Memory B cell (primary cell): ENCODE data around the gene IQSEC1.

ENCODE experiments used
- ATAC-seq: fragments of 150-1000 bp; cut with Tn5 transposase; 2 replicates; pipeline ENCODE4 v1.10.0; 2021; ENCODE audit warnings: low read depth, mild to moderate bottlenecking, moderate library complexity
- DNase-seq, 2 donors: peaks; one replicate each; pipeline ENCODE4 v3.0.0; 2022; ENCODE audit warnings: low spot score in 2 of 2
- H3K27ac Mint-ChIP-seq: one replicate; pipeline ENCODE4 v1.8.0; 2022; ENCODE audit warnings: mild to moderate bottlenecking, moderate library complexity, mixed read lengths
- H3K27me3 Mint-ChIP-seq: one replicate; pipeline ENCODE4 v1.8.0; 2022; ENCODE audit warnings: mixed read lengths
- H3K36me3 Mint-ChIP-seq: one replicate; pipeline ENCODE4 v1.8.0; 2022; ENCODE audit warnings: mild to moderate bottlenecking, mixed read lengths
- H3K4me1 Mint-ChIP-seq: one replicate; pipeline ENCODE4 v1.8.0; 2022; ENCODE audit warnings: mixed read lengths
- H3K4me3 Mint-ChIP-seq: one replicate; pipeline ENCODE4 v1.8.0; 2022; ENCODE audit warnings: mild to moderate bottlenecking, moderate library complexity, mixed read lengths
- H3K9me3 Mint-ChIP-seq: one replicate; pipeline ENCODE4 v1.8.0; 2022; ENCODE audit warnings: mixed read lengths

IQSEC1 gene

GRCh38 chr3:12897381-12898289 lies 175.6 kb downstream of the IQSEC1 start:
- no peaks in the 10 kb centered on the region for H3K27me3 Mint-ChIP-seq
- no peak for DNase-seq
- peaks cover 24% of the 10 kb centered on the region for H3K4me1 Mint-ChIP-seq
- H3K4me3 Mint-ChIP-seq, result no peak overlapping the region
- no peaks in the 10 kb centered on the region for H3K9me3 Mint-ChIP-seq
- H3K27ac Mint-ChIP-seq, result peak overlapping the region; percentile 63
- no peak for ATAC-seq
- peaks cover 15% of the 10 kb centered on the region for H3K36me3 Mint-ChIP-seq

DNA sequence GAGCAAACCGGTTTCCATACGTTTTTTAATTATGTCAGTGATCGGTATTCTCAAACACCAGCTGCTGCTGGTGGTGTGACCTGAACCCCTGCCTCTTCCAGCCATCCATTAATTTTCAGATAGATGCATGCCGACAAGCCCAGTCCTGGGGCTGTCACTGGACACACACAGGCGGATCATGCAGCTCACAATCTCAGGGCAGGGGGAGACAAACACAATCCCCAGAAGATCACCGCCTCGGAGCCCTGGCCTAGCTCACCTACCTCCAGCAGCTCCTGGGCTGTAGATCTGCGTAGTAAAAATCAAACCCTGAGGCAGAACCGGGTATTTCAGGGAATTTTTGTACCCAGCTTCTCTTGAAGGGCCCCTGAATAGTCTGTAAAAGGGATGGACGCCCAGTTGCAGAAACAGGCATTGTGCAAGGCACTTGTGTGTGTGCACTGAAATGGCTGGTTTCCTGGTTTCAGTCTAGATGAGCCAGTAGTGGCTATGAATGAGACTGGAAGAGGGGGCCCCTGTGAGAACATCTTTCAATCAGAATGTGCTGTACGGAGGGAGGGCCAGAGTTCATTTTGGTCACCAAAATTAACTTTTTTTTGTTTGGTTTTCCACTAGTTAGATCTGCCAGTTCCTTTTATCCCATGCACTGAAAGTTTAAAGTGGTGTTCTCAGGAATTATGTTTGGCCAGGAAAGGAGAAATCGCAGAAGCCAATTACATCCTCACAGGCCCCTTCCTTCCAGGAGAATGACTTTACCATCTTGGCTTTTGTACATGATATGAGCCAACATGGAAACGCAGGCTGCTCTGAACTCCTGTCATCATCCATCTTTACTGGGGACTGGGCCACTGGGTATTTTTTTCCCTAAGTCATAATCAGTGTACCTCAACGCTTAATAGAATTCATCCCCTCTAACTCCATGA lies 176.9 kb downstream of the IQSEC1 start:
- Mint-ChIP-seq H3K27me3 (no peaks in the 10 kb centered on the region), H3K4me1 (peaks cover 19% of the 10 kb centered on the region), H3K36me3 (peaks cover 13% of the 10 kb centered on the region), H3K4me3 (no peak overlapping the region), H3K9me3 (no peaks in the 10 kb centered on the region), H3K27ac (peak overlapping the region; percentile 77)
- peak; percentile 20 for ATAC-seq
- no peak for DNase-seq

DNA sequence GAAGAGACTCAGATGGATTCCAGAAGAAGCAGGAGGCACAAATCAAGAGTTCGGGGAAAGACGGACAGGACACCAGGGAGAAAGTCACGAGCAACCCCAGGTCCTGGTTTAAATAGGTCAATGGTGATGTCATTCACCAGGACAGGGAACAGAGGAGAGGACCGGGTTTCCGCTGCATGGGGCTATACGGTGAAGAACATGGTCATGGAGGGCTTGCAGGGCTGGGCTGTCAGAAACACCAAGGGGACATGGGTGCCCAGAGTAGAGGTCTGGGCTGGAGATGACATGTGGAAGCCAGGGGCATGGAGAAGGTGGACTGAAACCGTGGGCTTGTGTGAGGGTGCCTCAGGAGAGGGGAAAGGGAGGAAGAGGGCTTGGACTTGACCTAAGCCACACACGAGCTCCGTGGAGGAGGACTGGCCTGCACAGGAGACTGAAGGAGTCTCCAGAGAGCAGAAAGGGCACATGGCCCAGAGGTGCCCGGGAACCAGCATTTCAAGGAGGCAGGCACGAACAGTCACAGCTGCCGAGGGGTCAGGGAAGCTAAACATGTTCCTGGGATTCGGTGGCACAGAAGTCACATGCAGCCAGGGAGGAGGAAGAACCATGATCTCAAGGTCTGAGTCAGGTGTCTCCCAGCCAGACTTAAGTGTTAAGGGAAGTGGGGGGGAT lies 177.7 kb downstream of the IQSEC1 start:
- no peaks in the 10 kb centered on the region for H3K9me3 Mint-ChIP-seq
- peak; percentile 13 for ATAC-seq

DNA sequence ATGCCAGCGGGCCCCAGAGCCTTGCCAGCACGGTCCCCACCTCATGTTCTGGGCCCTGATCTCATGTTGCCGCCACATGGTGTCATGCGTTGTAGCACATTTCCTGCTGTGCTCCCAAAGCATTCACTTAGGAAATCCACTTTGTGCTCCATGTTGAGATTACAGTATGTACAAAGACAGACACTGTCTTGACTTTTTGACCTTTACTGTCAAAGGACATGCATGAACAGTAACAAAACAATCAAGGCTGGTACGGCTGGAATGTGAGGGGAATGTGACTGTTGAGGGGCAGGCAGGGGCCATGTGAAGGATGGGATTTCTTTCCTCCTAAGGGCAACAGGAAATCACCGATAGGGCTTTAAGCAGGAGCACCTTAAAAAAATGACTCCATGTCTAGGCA lies 178.6 kb downstream of the IQSEC1 start:
- no peaks in the 10 kb centered on the region for H3K9me3 Mint-ChIP-seq
- no peak overlapping the region for H3K4me3 Mint-ChIP-seq
- peaks cover 22% of the 10 kb centered on the region for H3K4me1 Mint-ChIP-seq
- DNase-seq (no peak), ATAC-seq (no peak)
- H3K27ac Mint-ChIP-seq, result peak overlapping the region; percentile 77
- H3K27me3 Mint-ChIP-seq, result peaks cover 2% of the 10 kb centered on the region
- H3K36me3 Mint-ChIP-seq, result peaks cover 6% of the 10 kb centered on the region

More for the DNA sequence above, 177.7 kb downstream of the IQSEC1 start:
- no peak for DNase-seq
- no peaks in the 10 kb centered on the region for H3K27me3 Mint-ChIP-seq
- no peak overlapping the region for H3K4me3 Mint-ChIP-seq
- peaks cover 19% of the 10 kb centered on the region for H3K4me1 Mint-ChIP-seq
- H3K27ac Mint-ChIP-seq, result peak overlapping the region; percentile 77
- peaks cover 11% of the 10 kb centered on the region for H3K36me3 Mint-ChIP-seq

- Mint-ChIP-seq H3K4me3 (no peak overlapping the region), H3K4me1 (peaks cover 22% of the 10 kb centered on the region), H3K27me3 (peaks cover 2% of the 10 kb centered on the region), H3K9me3 (no peaks in the 10 kb centered on the region), H3K27ac (no peak overlapping the region), H3K36me3 (peaks cover 2% of the 10 kb centered on the region)
- no peak for ATAC-seq
- no peak for DNase-seq
Observed at GRCh38 chr3:12893852-12894251, 179.4 kb downstream of the IQSEC1 start.

- DNase-seq (no peak), ATAC-seq (no peak)
- Mint-ChIP-seq H3K4me1 (peaks cover 22% of the 10 kb centered on the region), H3K27me3 (peaks cover 2% of the 10 kb centered on the region), H3K27ac (no peak overlapping the region), H3K4me3 (no peak overlapping the region), H3K36me3 (no peaks in the 10 kb centered on the region), H3K9me3 (no peaks in the 10 kb centered on the region)
Observed at GRCh38 chr3:12893247-12893646, 180.0 kb downstream of the IQSEC1 start.

- ATAC-seq (no peak), DNase-seq (no peak)
- H3K27me3 Mint-ChIP-seq, result peaks cover 2% of the 10 kb centered on the region
- H3K27ac Mint-ChIP-seq, result no peak overlapping the region
- H3K36me3 Mint-ChIP-seq, result no peaks in the 10 kb centered on the region
- no peaks in the 10 kb centered on the region for H3K9me3 Mint-ChIP-seq
- H3K4me1 Mint-ChIP-seq, result peaks cover 22% of the 10 kb centered on the region
- H3K4me3 Mint-ChIP-seq, result no peak overlapping the region
Observed at GRCh38 chr3:12892840-12893189, 180.4 kb downstream of the IQSEC1 start.

DNA sequence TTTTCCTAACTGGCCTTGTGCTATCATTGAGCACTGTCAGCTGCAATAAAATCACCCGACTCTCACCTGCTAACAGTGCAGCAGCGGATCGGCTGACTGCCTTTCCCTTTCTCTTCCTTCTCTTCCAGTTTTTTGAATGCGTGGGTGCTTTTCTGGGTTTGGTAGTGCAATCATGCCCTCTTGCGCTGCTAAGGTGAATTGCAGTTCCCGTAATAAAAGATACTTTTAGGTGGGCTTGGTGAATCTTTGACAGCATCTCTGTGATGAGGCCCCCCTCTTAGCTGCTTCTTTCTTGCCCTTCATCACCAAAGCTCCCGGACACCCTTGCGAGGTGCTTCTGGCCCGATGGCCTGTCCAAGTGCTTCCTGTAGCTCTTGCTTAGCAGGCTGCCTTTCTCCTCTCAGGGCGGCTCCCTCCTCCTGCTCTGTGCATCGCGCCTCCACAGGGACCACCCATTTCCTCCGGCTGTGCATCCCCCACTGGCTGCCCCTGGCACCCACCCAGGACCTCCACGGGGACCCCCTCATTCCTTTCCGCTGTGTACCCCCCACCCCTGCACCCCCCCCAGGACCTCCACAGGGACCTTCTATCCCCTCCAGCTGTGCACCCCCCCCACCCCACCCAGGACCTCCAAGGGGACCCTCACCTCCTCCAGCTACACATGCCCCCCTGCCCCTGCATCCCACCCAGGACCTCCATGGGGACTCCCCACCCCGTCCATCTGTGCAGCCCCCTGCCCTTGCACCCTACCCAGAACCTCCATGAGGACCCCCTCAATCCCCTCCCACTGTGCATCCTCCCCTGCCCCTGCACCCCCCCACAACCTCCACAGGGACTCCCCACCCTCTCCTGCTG lies 181.0 kb downstream of the IQSEC1 start:
- peak in 1 of 2 donors; percentile 31 for DNase-seq
- Mint-ChIP-seq H3K27me3 (peaks cover 2% of the 10 kb centered on the region), H3K4me3 (peak overlapping the region; percentile 12), H3K9me3 (no peaks in the 10 kb centered on the region), H3K4me1 (peaks cover 24% of the 10 kb centered on the region), H3K27ac (no peak overlapping the region), H3K36me3 (no peaks in the 10 kb centered on the region)
- ATAC-seq, result peak; percentile 40

DNA sequence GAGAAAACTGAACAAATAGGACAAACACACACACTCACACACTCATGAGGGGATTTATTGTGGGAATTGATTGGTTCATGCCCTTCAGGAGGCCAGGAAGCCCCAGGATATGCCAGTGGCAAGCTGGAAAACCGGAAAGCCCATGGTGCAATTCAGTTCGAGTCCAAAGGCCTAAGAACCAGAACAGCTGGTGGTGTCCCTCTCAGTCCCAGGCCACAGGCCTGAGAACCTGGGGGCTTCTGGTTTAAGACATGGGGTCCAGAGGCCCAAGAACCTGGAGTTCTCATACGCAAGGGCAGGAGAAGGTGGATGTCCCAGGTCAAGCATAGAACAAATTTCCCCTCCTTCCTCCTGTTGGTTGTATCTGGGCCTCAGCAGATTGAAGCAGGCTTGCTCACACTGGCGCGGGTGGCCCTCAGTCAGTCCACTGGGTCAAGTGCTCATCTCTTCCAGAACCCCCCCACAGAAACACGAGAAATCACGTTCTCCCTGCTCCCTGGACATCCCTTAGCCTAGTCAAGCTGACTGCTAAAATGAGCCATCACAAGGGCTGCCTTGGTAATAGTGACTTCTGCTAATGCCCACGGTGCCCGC lies 181.7 kb downstream of the IQSEC1 start:
- H3K4me1 Mint-ChIP-seq, result peaks cover 30% of the 10 kb centered on the region
- H3K27ac Mint-ChIP-seq, result no peak overlapping the region
- DNase-seq (no peak), ATAC-seq (no peak)
- H3K4me3 Mint-ChIP-seq, result peak overlapping the region; percentile 12
- no peaks in the 10 kb centered on the region for H3K36me3 Mint-ChIP-seq
- H3K27me3 Mint-ChIP-seq, result peaks cover 3% of the 10 kb centered on the region
- H3K9me3 Mint-ChIP-seq, result no peaks in the 10 kb centered on the region

DNA sequence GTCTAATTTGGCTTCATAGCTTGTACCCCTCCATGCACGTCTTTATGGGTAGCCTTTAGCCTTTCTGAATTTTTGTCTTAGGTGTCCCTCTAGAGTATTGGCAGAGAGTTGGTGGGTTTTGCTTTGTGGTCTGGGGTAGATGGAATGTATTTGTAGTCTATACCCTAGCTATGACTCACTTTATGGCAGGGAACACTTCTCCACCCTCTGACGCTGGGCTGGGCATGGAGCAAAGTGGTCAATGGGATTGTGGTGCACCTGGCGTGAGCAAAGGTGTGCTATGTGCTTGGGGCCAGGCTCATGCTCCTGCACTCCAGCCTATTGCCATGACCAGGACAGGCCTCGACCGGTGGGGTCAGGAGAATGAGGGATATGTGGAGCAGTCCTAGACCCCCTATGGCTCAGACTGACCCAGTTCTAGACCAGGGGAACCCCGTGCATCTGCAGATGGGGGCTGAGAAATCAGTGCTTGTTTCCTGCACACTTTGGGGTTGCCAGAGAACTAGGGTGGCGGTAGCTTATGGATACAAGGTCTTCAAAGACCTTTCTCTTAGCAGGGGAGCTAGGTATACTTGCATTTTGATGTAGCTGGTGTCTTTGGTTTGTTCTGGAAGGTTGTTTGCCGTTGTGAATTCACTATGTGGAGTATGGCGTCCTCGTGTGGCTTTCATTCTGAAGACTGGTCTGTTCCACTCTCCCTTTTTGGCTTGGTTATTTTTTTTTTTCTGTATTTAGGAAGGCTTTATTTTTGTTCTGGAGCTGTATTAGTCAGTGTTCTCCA lies 182.4 kb downstream of the IQSEC1 start:
- no peaks in the 10 kb centered on the region for H3K36me3 Mint-ChIP-seq
- no peak for DNase-seq
- H3K4me1 Mint-ChIP-seq, result peaks cover 35% of the 10 kb centered on the region
- H3K27me3 Mint-ChIP-seq, result peaks cover 3% of the 10 kb centered on the region
- no peak for ATAC-seq
- no peaks in the 10 kb centered on the region for H3K9me3 Mint-ChIP-seq
- H3K4me3 Mint-ChIP-seq, result no peak overlapping the region
- no peak overlapping the region for H3K27ac Mint-ChIP-seq

GRCh38 chr3:12886736-12887135 lies 186.5 kb downstream of the IQSEC1 start:
- H3K4me3 Mint-ChIP-seq, result peak overlapping the region; percentile 53
- DNase-seq (no peak), ATAC-seq (no peak)
- peaks cover 29% of the 10 kb centered on the region for H3K4me1 Mint-ChIP-seq
- H3K27me3 Mint-ChIP-seq, result peaks cover 3% of the 10 kb centered on the region
- no peak overlapping the region for H3K27ac Mint-ChIP-seq
- H3K9me3 Mint-ChIP-seq, result no peaks in the 10 kb centered on the region
- H3K36me3 Mint-ChIP-seq, result no peaks in the 10 kb centered on the region

DNA sequence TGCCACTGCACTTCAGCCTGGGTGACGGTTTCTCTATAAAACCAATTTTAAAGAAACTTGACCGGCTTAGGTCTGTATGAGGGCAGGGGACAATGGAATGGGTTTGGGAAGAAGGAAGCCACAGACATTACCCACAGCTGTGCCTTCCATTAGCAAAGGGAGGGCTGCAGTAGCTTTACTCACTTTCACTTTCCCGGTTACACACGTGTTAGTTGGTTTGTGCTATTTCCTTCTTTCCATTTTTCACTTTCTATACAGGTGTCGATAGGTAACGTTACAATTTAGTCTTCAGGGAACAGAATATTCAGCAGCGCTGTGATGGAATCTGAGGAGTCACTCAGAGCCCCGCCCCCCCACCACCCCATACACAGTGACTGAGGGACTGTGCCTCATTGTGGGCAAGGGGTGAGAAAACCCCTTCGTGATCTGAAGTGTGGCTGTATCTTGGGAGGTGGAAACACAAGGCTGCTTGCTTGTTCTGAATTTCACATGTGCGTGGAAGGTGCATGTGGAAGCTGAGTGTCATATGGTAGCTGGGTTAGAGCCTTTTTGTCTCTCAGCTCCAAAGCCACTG lies 187.0 kb downstream of the IQSEC1 start:
- ATAC-seq, result peak; percentile 77
- Mint-ChIP-seq H3K36me3 (no peaks in the 10 kb centered on the region), H3K9me3 (no peaks in the 10 kb centered on the region), H3K27ac (no peak overlapping the region), H3K4me1 (peaks cover 29% of the 10 kb centered on the region), H3K27me3 (peaks cover 3% of the 10 kb centered on the region), H3K4me3 (peak overlapping the region; percentile 53)
- no peak for DNase-seq
